Suprapubic skin (tissue), 4 donors: ENCODE measurements around the gene COG1. TPM values are rescaled to one million over a fixed set of nuclear protein-coding genes. Genes with fewer than 3 reads are reported as not detected.

Experiments used
- DNase-seq, 2 donors: peaks; one replicate each; pipeline ENCODE4 v3.0.0-alpha.2; 2019; ENCODE audit warnings: low spot score in 2 of 2
- H3K27ac ChIP-seq: fragments of 200-600 bp; sonication (generic); one replicate; pipeline ENCODE4 v1.5.1; 2019
- H3K27me3 ChIP-seq: fragments of 200-600 bp; sonication (generic); one replicate; pipeline ENCODE4 v1.5.1; 2019
- H3K36me3 ChIP-seq: fragments of 200-600 bp; sonication (generic); one replicate; pipeline ENCODE4 v1.5.1; 2019
- H3K4me1 ChIP-seq: fragments of 200-600 bp; sonication (generic); one replicate; pipeline ENCODE4 v1.5.1; 2019
- H3K4me3 ChIP-seq: fragments of 200-600 bp; sonication (generic); one replicate; pipeline ENCODE4 v1.5.1; 2019; ENCODE audit warnings: mild to moderate bottlenecking
- H3K9me3 ChIP-seq: fragments of 200-600 bp; sonication (generic); one replicate; pipeline ENCODE4 v1.5.1; 2019
- EP300 ChIP-seq: sonication (generic); formaldehyde crosslinking; IDR thresholded peaks from one replicate; pipeline ENCODE4 v1.6.1; 2017; ENCODE audit warnings: antibody characterized with exemption
- POLR2A ChIP-seq, 2 donors: fragments of 450-650 bp; IDR thresholded peaks; one replicate each; pipeline ENCODE4 v1.6.1; 2017; ENCODE audit warnings: antibody characterized with exemption in 2 of 2, mild to moderate bottlenecking in 2 of 2, moderate library complexity in 2 of 2
- POLR2AphosphoS5 ChIP-seq, 3 donors: sonication (generic); formaldehyde crosslinking; IDR thresholded peaks; one replicate each; pipeline ENCODE4 v1.6.1; 2017; ENCODE audit warnings: antibody characterized with exemption in 3 of 3
- WGBS: methylation state at CpG from one replicate; pipeline ENCODE4 v1.1.5; 2018; 5-methylcytosine and 5-hydroxymethylcytosine counted together
- total RNA-seq, 4 donors: library from RNA; depleted of rRNA; stranded (reverse); fragments of >200 nt; gene quantifications; one replicate each; pipeline ENCODE4 v1.1.0, GENCODE V29; 2016
- TF ChIP-seq, protein P1 (sequence below), 2 donors: fragments of 200-600 bp in 1 of 2; fragments of 450-650 bp in 1 of 2; sonication (generic) in 1 of 2; IDR thresholded peaks; one replicate each; pipeline ENCODE4 v1.5.1; 2016 to 2019; ENCODE audit warnings: antibody characterized with exemption in 2 of 2, mild to moderate bottlenecking in 1 of 2, moderate library complexity in 1 of 2

Gene COG1
- total RNA-seq, 4 donors from 2014 or later: 17.9 to 65.8 (median 23.8) TPM

DNA sequence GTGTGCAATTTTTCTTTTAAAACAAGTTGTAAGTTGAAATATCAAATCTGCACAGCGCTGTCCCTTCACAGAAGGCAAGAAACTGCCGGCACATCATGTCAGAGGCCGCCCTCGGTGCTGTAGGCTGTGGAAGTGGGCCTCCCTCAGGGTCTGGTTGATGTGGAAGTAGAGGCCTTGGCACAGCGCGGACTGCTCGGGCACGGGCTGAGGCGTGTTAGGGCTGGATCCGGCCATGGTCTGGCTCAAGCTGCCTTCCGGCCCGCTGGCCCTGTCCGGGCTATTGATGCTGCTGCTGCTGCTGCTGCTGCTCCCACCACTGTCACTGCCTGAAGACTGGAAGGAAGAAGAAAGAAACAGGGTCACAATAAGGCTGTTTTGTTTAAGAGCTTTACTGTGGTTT, 16.6 kb downstream of the COG1 start:
- no peak overlapping the region for H3K27ac ChIP-seq
- H3K27me3 ChIP-seq: no peaks in the 10 kb centered on the region
- H3K4me3 ChIP-seq: no peak overlapping the region
- no peaks in the 10 kb centered on the region for H3K9me3 ChIP-seq
- peaks cover 55% of the 10 kb centered on the region for H3K36me3 ChIP-seq
- WGBS: 84% methylated on average over 13 of the region's 13 CpGs
- H3K4me1 ChIP-seq: peaks cover 7% of the 10 kb centered on the region
- no peak for DNase-seq
- TF ChIP-seq EP300 (no peak), POLR2A (IDR thresholded peaks at IDR 0.05) (no peak), POLR2AphosphoS5 (IDR thresholded peaks at IDR 0.05) (no peak)
- TF ChIP-seq, protein P1, sequence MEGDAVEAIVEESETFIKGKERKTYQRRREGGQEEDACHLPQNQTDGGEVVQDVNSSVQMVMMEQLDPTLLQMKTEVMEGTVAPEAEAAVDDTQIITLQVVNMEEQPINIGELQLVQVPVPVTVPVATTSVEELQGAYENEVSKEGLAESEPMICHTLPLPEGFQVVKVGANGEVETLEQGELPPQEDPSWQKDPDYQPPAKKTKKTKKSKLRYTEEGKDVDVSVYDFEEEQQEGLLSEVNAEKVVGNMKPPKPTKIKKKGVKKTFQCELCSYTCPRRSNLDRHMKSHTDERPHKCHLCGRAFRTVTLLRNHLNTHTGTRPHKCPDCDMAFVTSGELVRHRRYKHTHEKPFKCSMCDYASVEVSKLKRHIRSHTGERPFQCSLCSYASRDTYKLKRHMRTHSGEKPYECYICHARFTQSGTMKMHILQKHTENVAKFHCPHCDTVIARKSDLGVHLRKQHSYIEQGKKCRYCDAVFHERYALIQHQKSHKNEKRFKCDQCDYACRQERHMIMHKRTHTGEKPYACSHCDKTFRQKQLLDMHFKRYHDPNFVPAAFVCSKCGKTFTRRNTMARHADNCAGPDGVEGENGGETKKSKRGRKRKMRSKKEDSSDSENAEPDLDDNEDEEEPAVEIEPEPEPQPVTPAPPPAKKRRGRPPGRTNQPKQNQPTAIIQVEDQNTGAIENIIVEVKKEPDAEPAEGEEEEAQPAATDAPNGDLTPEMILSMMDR (IDR thresholded peaks at IDR 0.05): no peak

DNA sequence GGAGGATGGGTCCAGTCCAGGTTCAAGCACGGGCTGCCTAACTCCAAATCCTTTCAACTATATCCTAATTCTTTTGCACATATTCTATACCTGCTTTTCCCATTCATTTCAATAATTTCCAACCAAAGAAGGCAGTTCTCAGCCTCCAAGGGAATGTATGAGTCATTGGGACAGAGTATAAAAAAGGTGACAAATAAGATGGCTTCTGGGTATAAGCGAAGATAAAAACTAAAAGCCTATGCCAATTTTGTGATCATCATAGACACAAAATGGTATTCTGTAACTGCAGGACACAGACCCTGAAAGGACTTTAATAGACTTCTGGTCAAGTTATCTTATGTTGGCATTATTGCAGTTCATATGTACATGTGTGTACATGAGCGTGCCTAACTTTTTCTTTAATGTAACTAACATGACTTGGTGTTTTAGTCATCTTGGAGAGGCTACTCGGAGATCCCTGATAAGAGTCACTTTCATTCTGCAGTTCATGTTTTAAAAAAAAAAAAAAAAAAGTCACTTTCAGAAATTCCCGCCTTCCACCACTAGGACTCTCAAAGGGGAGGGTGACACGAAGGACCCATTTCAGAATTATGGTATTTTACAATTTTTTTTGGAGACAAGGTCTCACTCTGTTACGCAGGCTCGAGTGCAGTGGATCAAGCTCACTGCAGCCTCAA, 17.3 kb downstream of the COG1 start:
- WGBS: 80% methylated on average over 8 of the region's 8 CpGs
- DNase-seq: no peak

DNA sequence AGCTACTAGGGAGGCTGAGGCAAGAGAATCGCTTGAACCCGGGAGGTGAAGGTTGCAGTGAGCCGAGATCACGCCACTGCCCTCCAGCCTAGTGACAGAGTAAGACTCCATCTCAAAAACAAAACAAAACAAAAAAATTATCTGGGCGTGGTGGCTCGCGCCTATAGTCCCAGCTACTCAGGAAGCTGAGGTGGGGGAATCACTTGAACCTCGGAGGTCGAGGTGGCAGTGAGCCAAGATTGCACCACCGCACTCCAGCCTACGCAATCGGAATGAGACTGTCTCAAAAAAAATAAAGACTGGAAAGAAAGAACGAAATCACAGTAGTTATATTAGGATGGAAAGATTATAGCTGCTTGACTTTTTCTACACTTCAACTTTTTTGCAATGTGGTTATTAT, 18.9 kb downstream of the COG1 start:
- 71% methylated on average over 13 of the region's 13 CpGs for whole genome bisulfite sequencing
- no peaks in the 10 kb centered on the region for H3K9me3 ChIP-seq
- no peaks in the 10 kb centered on the region for H3K27me3 ChIP-seq
- no peak overlapping the region for H3K4me3 ChIP-seq
- no peak for DNase-seq
- H3K36me3 ChIP-seq: peaks cover 34% of the 10 kb centered on the region
- TF ChIP-seq, protein P1 (IDR thresholded peaks at IDR 0.05): no peak
- TF ChIP-seq POLR2A (IDR thresholded peaks at IDR 0.05) (no peak), EP300 (no peak), POLR2AphosphoS5 (IDR thresholded peaks at IDR 0.05) (no peak)
- H3K4me1 ChIP-seq: peaks cover 7% of the 10 kb centered on the region
- no peak overlapping the region for H3K27ac ChIP-seq

More for the DNA sequence above, 17.3 kb downstream of the COG1 start:
- H3K4me1 ChIP-seq: peaks cover 7% of the 10 kb centered on the region
- TF ChIP-seq EP300: no peak
- no peak for TF ChIP-seq POLR2AphosphoS5 (IDR thresholded peaks at IDR 0.05)
- no peak overlapping the region for H3K4me3 ChIP-seq
- H3K9me3 ChIP-seq: no peaks in the 10 kb centered on the region
- peaks cover 50% of the 10 kb centered on the region for H3K36me3 ChIP-seq
- H3K27ac ChIP-seq: no peak overlapping the region
- no peaks in the 10 kb centered on the region for H3K27me3 ChIP-seq

DNA sequence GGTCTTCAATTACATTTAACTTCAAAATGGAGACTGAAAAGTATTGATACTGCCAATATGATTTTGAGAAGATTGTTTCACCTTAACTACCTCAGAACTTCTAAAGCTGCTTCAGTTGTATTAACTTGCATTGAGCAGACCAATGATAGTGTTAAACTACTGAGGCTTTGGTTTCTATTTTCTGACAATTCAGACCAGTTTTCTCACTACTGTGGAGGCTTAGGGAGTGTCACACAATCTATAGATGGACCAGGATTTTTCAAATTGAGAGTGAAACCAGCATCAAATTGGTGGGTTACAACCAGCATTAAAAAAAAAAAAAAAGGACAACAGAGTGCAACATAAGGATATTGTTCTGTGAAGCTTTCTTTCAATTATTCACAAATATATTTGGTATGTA, 21.2 kb downstream of the COG1 start:
- H3K36me3 ChIP-seq: peaks cover 21% of the 10 kb centered on the region
- TF ChIP-seq POLR2A (IDR thresholded peaks at IDR 0.05) (no peak), EP300 (no peak)
- TF ChIP-seq, protein P1 (IDR thresholded peaks at IDR 0.05): no peak

DNA sequence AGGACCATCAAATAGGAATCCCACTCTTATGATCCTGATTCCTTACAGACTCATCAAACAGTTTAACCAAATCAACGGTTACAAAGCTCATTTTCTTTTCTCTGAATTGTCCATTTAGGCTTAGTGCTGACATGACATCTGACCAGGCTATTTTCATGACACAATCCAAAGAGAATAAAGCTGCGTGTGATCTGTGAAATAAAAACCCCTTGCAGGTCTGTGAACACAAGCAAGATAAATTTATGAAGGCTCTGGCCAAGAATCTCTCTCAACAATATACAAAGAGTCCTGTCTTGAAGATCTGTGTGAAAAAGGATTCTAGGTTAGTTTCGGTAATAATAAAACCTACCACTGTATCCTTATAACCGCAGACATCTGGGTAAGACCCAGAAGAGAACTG, 22.0 kb downstream of the COG1 start:
- Histone ChIP-seq H3K9me3 (no peaks in the 10 kb centered on the region), H3K27me3 (no peaks in the 10 kb centered on the region), H3K4me3 (no peak overlapping the region), H3K4me1 (no peaks in the 10 kb centered on the region), H3K27ac (no peak overlapping the region), H3K36me3 (peaks cover 13% of the 10 kb centered on the region)
- WGBS: 77% methylated on average over 4 of the region's 4 CpGs
- DNase-seq: no peak
- TF ChIP-seq EP300 (no peak), POLR2A (IDR thresholded peaks at IDR 0.05) (no peak), POLR2AphosphoS5 (IDR thresholded peaks at IDR 0.05) (no peak)
- TF ChIP-seq, protein P1 (IDR thresholded peaks at IDR 0.05): no peak

More for the DNA sequence above, 21.2 kb downstream of the COG1 start:
- Histone ChIP-seq H3K4me1 (no peaks in the 10 kb centered on the region), H3K4me3 (no peak overlapping the region), H3K9me3 (no peaks in the 10 kb centered on the region), H3K27ac (no peak overlapping the region), H3K27me3 (no peaks in the 10 kb centered on the region)
- no peak for DNase-seq

DNA sequence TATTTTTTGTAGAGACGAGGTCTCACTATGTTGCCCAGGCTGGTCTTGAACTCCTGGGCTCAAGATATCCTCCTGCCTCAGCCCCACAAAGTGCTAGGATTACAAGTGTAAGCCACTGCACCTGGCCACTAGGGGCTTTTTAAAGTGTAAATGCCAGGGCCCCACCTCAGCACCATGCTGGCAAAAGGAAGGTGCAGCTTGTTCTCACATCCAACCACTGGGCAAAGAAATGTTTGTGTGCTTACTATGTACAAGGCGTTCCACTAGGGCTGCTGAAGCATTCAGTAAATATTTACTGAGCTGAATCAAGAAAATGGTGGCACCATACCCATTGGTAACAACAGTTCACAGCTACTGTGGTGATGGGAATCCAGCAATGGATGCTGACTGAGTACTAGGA, 22.6 kb downstream of the COG1 start:
- H3K9me3 ChIP-seq: no peaks in the 10 kb centered on the region
- H3K27me3 ChIP-seq: no peaks in the 10 kb centered on the region
- TF ChIP-seq POLR2A (IDR thresholded peaks at IDR 0.05): no peak
- TF ChIP-seq EP300: no peak
- TF ChIP-seq, protein P1 (IDR thresholded peaks at IDR 0.05): no peak
- no peak for TF ChIP-seq POLR2AphosphoS5 (IDR thresholded peaks at IDR 0.05)
- no peaks in the 10 kb centered on the region for H3K4me1 ChIP-seq
- H3K36me3 ChIP-seq: peaks cover 12% of the 10 kb centered on the region
- 100% methylated on average over 1 of the region's 2 CpGs for WGBS
- H3K27ac ChIP-seq: no peak overlapping the region
- H3K4me3 ChIP-seq: no peak overlapping the region
- DNase-seq: no peak
